Erythroblast (primary cell): Measurements from ENCODE around the gene CRTC1.

Experiments
- DNase-seq, 2 experiments: peaks; one replicate each; lab custom pipeline; 2025; lab: John Stamatoyannopoulos, UW
- GATA1 ChIP-seq: IDR thresholded peaks from 2 replicates; pipeline ENCODE4 v1.6.1; 2011; ENCODE audit warnings: low read depth, mild to moderate bottlenecking, control low read depth, low read length, moderate library complexity
- POLR2A ChIP-seq: IDR thresholded peaks from 2 replicates; pipeline ENCODE4 v1.6.1; 2011; ENCODE audit warnings: mild to moderate bottlenecking, low read length

CRTC1 gene, protein sequence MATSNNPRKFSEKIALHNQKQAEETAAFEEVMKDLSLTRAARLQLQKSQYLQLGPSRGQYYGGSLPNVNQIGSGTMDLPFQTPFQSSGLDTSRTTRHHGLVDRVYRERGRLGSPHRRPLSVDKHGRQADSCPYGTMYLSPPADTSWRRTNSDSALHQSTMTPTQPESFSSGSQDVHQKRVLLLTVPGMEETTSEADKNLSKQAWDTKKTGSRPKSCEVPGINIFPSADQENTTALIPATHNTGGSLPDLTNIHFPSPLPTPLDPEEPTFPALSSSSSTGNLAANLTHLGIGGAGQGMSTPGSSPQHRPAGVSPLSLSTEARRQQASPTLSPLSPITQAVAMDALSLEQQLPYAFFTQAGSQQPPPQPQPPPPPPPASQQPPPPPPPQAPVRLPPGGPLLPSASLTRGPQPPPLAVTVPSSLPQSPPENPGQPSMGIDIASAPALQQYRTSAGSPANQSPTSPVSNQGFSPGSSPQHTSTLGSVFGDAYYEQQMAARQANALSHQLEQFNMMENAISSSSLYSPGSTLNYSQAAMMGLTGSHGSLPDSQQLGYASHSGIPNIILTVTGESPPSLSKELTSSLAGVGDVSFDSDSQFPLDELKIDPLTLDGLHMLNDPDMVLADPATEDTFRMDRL

DNA sequence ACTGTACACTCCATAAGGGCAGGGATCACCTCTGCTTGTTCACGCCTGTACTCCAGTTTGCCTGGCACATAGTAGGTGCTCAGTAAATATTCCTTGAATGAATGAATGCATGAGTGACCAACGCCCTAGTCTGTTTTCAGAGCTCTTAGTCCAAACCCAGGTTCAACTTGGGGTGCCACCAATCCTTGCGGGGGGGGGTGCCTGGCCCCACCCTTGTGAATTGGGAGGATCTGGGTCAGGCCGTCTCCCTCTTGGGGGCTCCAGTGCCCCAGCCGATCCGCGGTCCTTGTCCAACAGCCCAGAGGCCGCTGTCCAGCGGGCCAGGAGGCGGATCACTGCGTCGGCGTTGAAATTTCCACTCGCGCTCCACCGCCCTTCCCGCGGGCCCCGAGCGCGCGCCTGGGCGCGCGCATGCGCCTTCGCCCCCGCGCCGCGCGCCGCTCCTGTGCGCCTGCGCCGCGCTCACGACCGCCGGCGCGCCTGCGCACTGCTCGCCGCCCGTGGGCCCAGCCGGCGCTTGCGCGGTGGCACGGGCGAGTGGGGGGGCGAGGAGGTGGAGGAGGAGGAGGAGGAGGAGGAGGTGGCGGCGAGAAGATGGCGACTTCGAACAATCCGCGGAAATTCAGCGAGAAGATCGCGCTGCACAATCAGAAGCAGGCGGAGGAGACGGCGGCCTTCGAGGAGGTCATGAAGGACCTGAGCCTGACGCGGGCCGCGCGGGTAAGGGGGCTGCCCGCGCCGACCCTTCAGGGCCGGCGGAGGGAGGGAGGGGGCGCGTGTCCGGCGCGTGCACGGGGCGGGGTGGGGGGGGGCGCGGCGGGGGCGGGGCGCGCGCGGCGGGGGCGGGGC is at the start of gene CRTC1:
Gene CRTC1, plus strand, starts transcription at position 572 of the 849 bp plus-strand sequence. Its CDS starts 23 bp downstream, at position 595.
- TF ChIP-seq POLR2A: peak; percentile 51
- TF ChIP-seq GATA1: no peak
- peak; percentile 91 to 96 for DNase-seq

DNA sequence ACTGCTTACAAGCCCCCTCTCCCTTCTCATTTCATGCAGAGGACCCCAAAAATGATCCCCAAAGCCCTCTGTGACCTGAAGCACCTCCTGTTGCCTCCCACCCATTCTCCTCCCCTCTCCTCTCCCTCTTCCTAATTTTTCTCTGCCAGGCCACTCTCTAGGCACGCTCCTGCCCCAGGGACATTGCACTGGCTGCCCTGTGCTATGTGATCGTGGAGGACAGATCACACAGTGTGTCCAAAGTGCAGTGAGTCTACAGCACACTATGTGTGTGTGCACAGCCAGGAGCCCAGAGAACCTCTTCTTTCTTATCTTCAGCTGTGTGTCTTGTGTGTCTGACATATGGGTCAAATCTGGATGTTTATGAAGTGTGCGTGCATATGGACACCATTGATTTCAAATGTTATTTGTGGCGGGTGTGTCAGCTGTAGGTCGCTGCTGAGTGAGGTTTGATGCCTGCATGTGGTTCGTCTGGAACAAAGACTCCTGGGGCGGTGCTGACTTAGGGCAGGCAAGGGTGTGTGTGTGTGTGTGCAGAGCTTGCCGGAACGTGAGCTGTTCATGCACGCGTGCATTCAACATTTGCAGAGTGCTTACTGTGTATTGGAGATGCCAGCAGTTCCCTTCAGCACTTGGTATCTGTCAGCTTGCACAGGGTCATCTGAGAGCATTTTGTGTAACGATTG is 48.7 kb upstream of the CRTC1 start:
- TF ChIP-seq POLR2A: no peak
- TF ChIP-seq GATA1: no peak
- no peak for DNase-seq

DNA sequence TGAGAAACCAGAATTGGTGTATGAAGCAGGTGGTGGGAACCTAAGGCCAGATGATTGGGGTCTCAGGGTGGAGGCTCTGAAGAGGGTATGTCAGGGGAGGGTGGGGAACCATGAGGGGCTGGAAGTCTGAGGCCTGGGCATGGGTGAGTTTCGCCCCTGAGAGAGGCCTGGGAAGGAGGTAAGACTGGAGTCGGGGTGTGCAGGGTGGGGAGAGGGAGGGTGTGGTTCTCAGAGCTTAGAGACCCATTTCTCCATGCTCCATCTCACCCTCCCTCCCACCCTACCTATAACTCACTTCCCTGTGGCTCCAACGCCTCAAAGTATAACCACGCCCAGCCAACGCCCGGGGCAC is 47.7 kb upstream of the CRTC1 start:
- no peak for DNase-seq
- TF ChIP-seq GATA1 (no peak), POLR2A (no peak)

DNA sequence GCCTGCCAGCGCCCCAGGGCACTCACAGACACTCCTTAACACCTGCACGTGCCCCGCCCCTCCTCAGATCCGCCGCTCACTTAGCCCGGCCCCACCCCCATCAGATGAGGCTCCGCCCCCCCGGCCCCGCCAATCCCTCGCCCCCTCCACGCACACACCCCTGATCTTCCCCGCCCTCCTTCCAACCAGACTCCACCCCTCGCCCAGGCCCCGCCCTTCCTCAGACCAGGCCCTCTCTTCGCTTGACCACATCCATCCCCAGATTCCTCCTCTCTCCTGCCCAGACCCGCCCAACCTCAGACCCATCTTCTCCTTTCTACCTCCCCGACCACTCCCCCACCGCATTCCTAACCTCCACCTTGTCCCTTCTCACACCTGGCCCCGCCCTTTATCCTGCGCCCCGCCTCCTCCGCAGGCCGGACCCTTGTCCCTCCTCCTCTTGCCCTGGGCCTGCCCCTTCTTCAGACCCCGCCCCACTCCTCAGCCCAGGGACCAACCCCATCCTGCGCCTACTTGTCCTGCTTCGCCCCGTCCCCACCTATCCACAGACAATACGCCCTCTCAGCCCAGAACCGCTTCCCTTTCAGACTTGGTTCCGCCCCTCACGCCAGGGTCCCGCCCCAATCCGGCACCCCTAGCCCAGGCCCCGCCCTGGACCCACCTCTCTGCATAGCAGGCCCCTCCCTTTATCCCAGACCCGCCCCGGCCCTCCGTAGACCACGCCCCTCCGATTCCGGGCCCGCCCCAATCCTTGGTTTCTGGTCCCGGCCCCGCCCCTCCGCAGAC is 47.1 kb upstream of the CRTC1 start:
- TF ChIP-seq POLR2A: no peak
- TF ChIP-seq GATA1: no peak
- peak; percentile 93 to 97 for DNase-seq

DNA sequence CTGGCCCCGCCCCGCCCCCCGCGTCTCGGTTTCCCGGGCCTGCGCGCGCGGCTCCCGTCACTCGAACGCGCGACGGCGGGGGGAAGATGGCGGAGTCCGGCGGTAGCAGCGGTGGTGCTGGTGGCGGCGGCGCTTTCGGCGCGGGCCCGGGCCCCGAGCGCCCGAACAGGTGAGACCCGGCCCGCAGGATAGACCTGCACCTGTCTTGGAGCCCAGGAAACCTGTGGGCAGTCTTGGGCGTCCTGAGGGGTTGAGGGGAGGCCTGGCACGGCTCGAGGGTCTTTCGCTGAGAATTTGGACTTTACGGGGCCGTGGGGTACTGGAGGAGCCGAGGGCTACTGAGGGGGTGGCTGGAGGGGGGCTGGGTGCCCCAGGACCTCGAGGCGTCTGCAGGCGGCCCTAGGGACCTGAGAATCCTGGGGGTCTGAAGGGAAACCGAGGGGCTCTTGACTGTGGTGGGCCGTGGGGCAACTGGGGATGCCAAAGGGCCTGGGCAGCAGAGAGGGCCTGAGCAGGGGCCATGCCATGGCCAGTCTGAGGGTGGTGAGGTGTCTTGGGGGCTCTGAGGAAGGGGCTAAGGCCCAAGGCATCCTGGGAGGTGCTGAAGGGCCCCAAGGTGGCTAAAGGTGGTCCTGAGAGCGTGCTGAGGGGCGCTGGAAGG is 46.4 kb upstream of the CRTC1 start, which contains the start of gene KLHL26:
Gene KLHL26, plus strand, starts transcription at position 60 of the 661 bp plus-strand sequence. Its CDS starts 27 bp downstream, at position 87.
- no peak for DNase-seq
- TF ChIP-seq GATA1 (no peak), POLR2A (peak; percentile 33)

DNA sequence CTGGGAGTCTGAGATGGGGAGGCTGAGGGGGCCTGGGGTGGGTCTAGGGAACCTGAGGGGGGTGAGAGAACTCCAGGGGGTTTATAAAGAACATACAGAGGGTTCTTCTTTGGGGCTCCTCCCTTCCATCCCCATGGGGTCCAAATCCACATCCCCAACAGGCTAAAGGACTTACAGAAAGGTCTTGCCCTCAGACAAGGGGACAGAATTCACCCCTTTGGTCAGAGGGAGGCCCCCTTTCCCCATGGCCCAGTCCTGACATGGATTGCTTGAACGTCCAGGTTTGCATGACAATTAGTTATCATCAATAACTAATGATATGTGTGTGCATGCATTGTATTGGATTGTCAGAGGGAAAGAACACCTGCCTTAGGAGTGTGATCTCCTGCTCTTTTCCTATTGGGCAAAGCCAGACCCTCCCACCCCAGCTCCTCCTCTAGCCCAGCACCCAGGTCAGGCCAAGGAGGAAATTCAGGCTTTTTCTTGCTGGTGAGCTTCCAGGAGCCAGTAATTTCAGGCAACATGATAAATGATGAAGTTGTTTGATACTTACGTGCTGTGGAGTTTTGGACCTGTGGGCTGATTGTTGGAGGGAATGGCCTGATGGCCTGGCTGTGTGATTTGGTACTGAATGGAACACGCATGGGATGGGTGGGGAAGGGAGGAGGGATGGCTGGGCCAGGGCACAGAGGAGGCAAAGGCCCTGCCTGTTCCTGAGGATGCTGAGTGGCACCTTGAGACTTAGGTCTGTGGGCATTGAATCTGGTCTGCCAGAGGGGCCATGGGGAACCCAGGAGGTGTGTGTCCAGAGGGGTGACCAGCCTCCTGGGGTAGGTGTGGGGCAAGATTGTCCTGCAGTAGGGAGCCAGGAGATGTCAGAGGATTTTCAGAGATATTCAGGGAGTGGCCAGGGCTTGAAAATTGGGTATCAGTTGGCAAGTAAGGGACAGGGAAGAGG is 45.5 kb upstream of the CRTC1 start:
- DNase-seq: peak in 1 of 2 experiments; percentile 44
- TF ChIP-seq GATA1: no peak
- TF ChIP-seq POLR2A: no peak

DNA sequence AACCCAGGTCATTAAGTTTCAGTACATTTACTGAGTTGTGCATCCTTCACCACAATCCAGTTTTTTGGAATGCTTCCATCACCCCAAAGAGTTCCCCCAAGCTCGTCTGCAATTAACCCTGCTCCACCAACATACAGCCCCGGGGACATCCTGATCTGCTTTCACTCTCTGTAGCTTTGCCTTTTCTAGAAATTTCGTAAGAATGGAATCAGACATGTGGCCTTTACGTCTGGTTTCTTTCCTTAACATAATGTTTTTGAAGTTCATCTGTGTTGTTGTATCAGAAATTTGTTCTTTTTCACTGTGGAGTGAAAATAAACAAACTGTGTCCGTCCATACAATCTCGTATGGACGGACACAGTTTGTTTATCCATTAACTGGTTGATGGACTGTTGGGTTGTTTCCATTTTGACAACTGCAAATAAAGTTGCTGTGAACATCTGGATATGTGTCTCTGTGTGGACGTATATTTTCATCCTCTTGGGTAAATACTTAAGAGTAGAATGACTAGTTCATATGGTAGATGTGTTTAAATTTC is 43.7 kb upstream of the CRTC1 start:
- TF ChIP-seq GATA1: no peak
- no peak for TF ChIP-seq POLR2A
- no peak for DNase-seq

DNA sequence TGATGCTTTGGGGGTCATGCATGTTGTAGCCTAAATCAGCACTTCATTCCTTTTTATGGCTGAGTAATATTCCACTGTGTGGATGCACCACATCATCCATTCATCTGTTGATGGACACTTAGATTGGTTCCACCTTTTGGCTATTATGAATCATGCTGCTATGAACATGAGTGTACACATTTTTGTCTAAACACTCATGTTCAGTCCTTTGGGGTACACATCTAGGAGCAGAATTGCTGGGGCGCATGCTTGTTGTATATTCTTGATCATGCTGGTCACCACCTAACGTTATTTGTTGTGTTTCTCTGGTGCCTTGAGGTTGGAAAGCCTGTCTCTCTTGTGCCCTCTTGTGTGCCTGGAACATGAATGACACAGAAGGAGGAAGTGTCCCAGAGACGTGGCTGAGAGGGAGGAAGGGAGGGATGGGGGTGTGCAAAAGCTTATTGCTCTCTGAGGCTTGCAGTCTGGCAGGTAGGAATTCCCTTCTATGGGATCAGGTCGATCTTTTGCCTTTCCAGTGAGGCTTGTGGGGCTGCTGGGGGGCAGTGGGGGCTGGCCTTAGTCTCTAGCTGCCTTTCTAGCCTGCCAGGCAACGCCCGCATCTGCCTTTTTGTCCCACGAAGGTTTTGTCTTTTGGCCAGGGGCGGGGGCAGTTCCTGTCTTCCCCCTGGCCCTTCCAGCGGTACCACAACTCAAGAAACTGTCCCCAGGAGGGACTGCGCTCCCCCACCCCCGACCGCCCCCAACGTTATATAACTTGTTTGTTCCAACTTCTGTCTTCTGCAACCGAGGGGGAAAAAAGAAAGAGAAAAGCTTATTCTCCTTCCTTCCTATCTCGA is 39.1 kb upstream of the CRTC1 start:
- DNase-seq: no peak
- TF ChIP-seq GATA1 (no peak), POLR2A (no peak)

DNA sequence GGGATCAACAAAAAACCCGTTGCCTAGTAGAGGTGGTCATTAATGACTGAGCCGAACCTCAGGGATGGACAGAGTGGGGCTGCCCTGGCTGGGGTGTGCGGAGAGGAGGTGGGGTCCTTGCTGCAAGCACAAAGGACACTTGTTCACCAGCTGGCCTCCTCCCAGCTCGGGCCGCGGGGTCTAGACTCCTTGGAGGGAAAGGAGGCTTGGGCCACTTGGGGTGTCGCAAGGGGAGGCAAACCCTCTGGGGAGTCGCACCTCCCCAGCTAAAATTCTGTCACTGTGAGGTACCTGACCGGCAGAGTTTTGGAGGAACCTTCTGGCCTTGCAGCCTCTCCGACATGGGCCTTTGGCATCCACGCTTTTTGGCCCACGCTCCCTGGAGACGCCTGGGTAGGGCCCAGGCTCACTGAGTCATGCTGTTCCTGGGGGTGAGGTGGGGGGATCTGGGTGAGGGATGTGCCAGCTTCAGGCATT is 38.4 kb upstream of the CRTC1 start:
- TF ChIP-seq POLR2A (no peak), GATA1 (no peak)

More for the DNA sequence above, 38.4 kb upstream of the CRTC1 start:
- no peak for DNase-seq
